HEK293 (cell line): ENCODE results near the gene MKI67.
A peak's percentile ranks its signal among the peaks of the same experiment; 100 is the strongest.

Experiments
- CTCF ChIA-PET: fragments of 350-600 bp; formaldehyde crosslinking; extraction: SDS; loops from one replicate; lab custom pipeline; 2021; ENCODE audit warnings: antibody characterized with exemption; lab: Yijun Ruan, JAX
- POLR2A ChIA-PET: fragments of 300-600 bp; formaldehyde crosslinking; extraction: SDS; loops from one replicate; lab custom pipeline; 2020; ENCODE audit warnings: antibody characterized with exemption, inconsistent platforms; lab: Yijun Ruan, JAX
- H3K27ac ChIP-seq: fragments of 200-500 bp; sonication (Bioruptor generic); 2 replicates; pipeline ENCODE4 v1.5.1; 2014; ENCODE audit warnings: low read depth, low read length, control low read depth, inconsistent platforms; ENCODE audit errors: extremely low read depth
- H3K36me3 ChIP-seq, 2 experiments: fragments of 200-500 bp in 1 of 2; sonication (Bioruptor generic) in 1 of 2; 1 replicate in 1 of 2; 2 replicates in 1 of 2; pipeline ENCODE4 v1.5.1; 2014 to 2017; ENCODE audit warnings: inconsistent platforms in 2 of 2, low read length in 2 of 2; ENCODE audit not compliant: control insufficient read depth in 2 of 2, insufficient read depth in 1 of 2
- H3K4me1 ChIP-seq: fragments of 200-500 bp; sonication (Bioruptor generic); 2 replicates; pipeline ENCODE4 v1.5.1; 2014; ENCODE audit warnings: mild to moderate bottlenecking, low read length, inconsistent platforms; ENCODE audit not compliant: control insufficient read depth, insufficient read depth
- H3K4me3 ChIP-seq: 2 replicates; pipeline ENCODE4 v1.5.1; 2011; ENCODE audit warnings: low read depth, mild to moderate bottlenecking, control low read depth, low read length, moderate library complexity
- H3K9me3 ChIP-seq: fragments of 200-500 bp; sonication (Bioruptor generic); 2 replicates; pipeline ENCODE4 v1.5.1; 2014; ENCODE audit warnings: low read depth, low read length, inconsistent platforms; ENCODE audit not compliant: control insufficient read depth, insufficient read depth
- BCL6B ChIP-seq: fragments of 450-650 bp; formaldehyde crosslinking; IDR thresholded peaks from 2 replicates; pipeline ENCODE4 v1.5.1; 2017; ENCODE audit warnings: missing biosample characterization, missing genetic modification characterization
- EGR2 ChIP-seq: fragments of 450-650 bp; formaldehyde crosslinking; IDR thresholded peaks from 2 replicates; pipeline ENCODE4 v1.5.1; 2016; ENCODE audit warnings: low read depth, missing biosample characterization, missing genetic modification characterization
- ELK4 ChIP-seq: IDR thresholded peaks from 2 replicates; pipeline ENCODE4 v1.6.1; 2011; ENCODE audit warnings: mild to moderate bottlenecking, low read depth, low read length, borderline replicate concordance
- IKZF3 ChIP-seq: fragments of 450-650 bp; IDR thresholded peaks from 2 replicates; pipeline ENCODE4 v1.5.0; 2018; ENCODE audit warnings: missing biosample characterization, mild to moderate bottlenecking, missing genetic modification characterization, moderate library complexity
- PRDM2 ChIP-seq: fragments of 450-650 bp; formaldehyde crosslinking; IDR thresholded peaks from 2 replicates; pipeline ENCODE4 v1.5.1; 2016; ENCODE audit warnings: missing biosample characterization, missing genetic modification characterization, borderline replicate concordance
- SP2 ChIP-seq: fragments of 450-650 bp; formaldehyde crosslinking; IDR thresholded peaks from 2 replicates; pipeline ENCODE4 v1.5.1; 2016; ENCODE audit warnings: missing biosample characterization, missing genetic modification characterization
- SP3 ChIP-seq: fragments of 450-650 bp; formaldehyde crosslinking; IDR thresholded peaks from 2 replicates; pipeline ENCODE4 v1.5.1; 2016; ENCODE audit warnings: missing biosample characterization, missing genetic modification characterization
- ZFHX2 ChIP-seq: fragments of 450-650 bp; formaldehyde crosslinking; conservative IDR thresholded peaks from 2 replicates; pipeline ENCODE4 v1.5.1; 2016; ENCODE audit warnings: missing biosample characterization, missing genetic modification characterization
- ZIC2 ChIP-seq: fragments of 450-650 bp; formaldehyde crosslinking; IDR thresholded peaks from 2 replicates; pipeline ENCODE4 v1.5.1; 2016; ENCODE audit warnings: missing biosample characterization, missing genetic modification characterization
- ZNF114 ChIP-seq: fragments of 450-650 bp; formaldehyde crosslinking; IDR thresholded peaks from 2 replicates; pipeline ENCODE4 v1.5.0; 2017; ENCODE audit warnings: missing biosample characterization, missing genetic modification characterization
- ZNF140 ChIP-seq: fragments of 450-650 bp; formaldehyde crosslinking; IDR thresholded peaks from 2 replicates; pipeline ENCODE4 v1.5.1; 2016; ENCODE audit warnings: missing biosample characterization, missing genetic modification characterization
- ZNF146 ChIP-seq: fragments of 450-650 bp; formaldehyde crosslinking; IDR thresholded peaks from 2 replicates; pipeline ENCODE4 v1.5.1; 2016; ENCODE audit warnings: missing biosample characterization, missing genetic modification characterization
- ZNF155 ChIP-seq: fragments of 450-650 bp; formaldehyde crosslinking; IDR thresholded peaks from 2 replicates; pipeline ENCODE4 v1.5.1; 2016; ENCODE audit warnings: missing biosample characterization, missing genetic modification characterization
- ZNF157 ChIP-seq: fragments of 450-650 bp; formaldehyde crosslinking; IDR thresholded peaks from 2 replicates; pipeline ENCODE4 v1.5.1; 2016; ENCODE audit warnings: missing biosample characterization, missing genetic modification characterization
- ZNF362 ChIP-seq: fragments of 450-650 bp; formaldehyde crosslinking; IDR thresholded peaks from 2 replicates; pipeline ENCODE4 v1.5.1; 2016; ENCODE audit warnings: missing biosample characterization, missing genetic modification characterization
- ZNF549 ChIP-seq: fragments of 450-650 bp; IDR thresholded peaks from 2 replicates; pipeline ENCODE4 v1.5.1; 2018; ENCODE audit warnings: missing biosample characterization, missing genetic modification characterization, mild to moderate bottlenecking, inconsistent platforms, moderate library complexity
- ZNF558 ChIP-seq: fragments of 450-650 bp; formaldehyde crosslinking; IDR thresholded peaks from 2 replicates; pipeline ENCODE4 v1.5.1; 2016; ENCODE audit warnings: missing biosample characterization, missing genetic modification characterization
- ZNF654 ChIP-seq: fragments of 450-650 bp; formaldehyde crosslinking; IDR thresholded peaks from 2 replicates; pipeline ENCODE4 v1.5.1; 2016; ENCODE audit warnings: low read depth, missing biosample characterization, missing genetic modification characterization
- ZNF658 ChIP-seq: fragments of 450-650 bp; formaldehyde crosslinking; IDR thresholded peaks from 2 replicates; pipeline ENCODE4; 2016; ENCODE audit warnings: missing biosample characterization, missing genetic modification characterization
- ZNF830 ChIP-seq: fragments of 450-650 bp; IDR thresholded peaks from 2 replicates; pipeline ENCODE4 v1.5.0; 2018; ENCODE audit warnings: missing biosample characterization, missing genetic modification characterization, low read depth, mild to moderate bottlenecking, moderate library complexity
- ZSCAN4 ChIP-seq: fragments of 450-650 bp; formaldehyde crosslinking; IDR thresholded peaks from 2 replicates; pipeline ENCODE4 v1.5.1; 2017; ENCODE audit warnings: missing biosample characterization, missing genetic modification characterization

Gene MKI67

GRCh38 chr10:128072046-128072445 is 54.2 kb downstream of the MKI67 start (continued):
- TF ChIP-seq ZNF146 (tag by site-specific recombination): no peak
- no peak for TF ChIP-seq ZNF558 (tag by site-specific recombination)

GRCh38 chr10:128071417-128071782 is 54.8 kb downstream of the MKI67 start:
- POLR2A ChIA-PET: no interaction called here
- peaks cover 5 to 55% of the 10 kb centered on the region in 2 experiments; a peak in 2 of 3 replicates for H3K36me3 ChIP-seq
- H3K9me3 ChIP-seq: no peaks in the 10 kb centered on the region
- no peak overlapping the region for H3K27ac ChIP-seq
- H3K4me3 ChIP-seq: no peak overlapping the region
- TF ChIP-seq ZNF114 (tag by site-specific recombination) (no peak), ZFHX2 (tag by site-specific recombination) (peak; percentile 60), ZNF157 (no peak), PRDM2 (tag by site-specific recombination) (no peak), ZIC2 (tag by site-specific recombination) (peak; percentile 91), BCL6B (no peak), EGR2 (peak; percentile 86)
- CTCF ChIA-PET: interaction anchor here (0.6 to 4.9 kb wide), 7 partner anchors 30 to 356 kb away, joined by 3 to 57 read pairs (median 5); partner anchors contain the start of gene PTPRE
- no peaks in the 10 kb centered on the region for H3K4me1 ChIP-seq

- H3K9me3 ChIP-seq: no peaks in the 10 kb centered on the region
- H3K36me3 ChIP-seq: peaks cover 5 to 60% of the 10 kb centered on the region in 2 experiments; a peak in 2 of 3 replicates
- ChIA-PET POLR2A (no interaction called here), CTCF (interaction anchor here (1.2 to 4.9 kb wide), 7 partner anchors 9 to 356 kb away, joined by 4 to 57 read pairs (median 14); partner anchors contain the start of gene PTPRE)
- H3K4me1 ChIP-seq: no peaks in the 10 kb centered on the region
- no peak overlapping the region for H3K27ac ChIP-seq
- H3K4me3 ChIP-seq: no peak overlapping the region
- no peak for TF ChIP-seq ZSCAN4 (tag by site-specific recombination)
- TF ChIP-seq SP2 (tag by site-specific recombination): no peak
- TF ChIP-seq ZNF140: no peak
- no peak for TF ChIP-seq ZNF558 (tag by site-specific recombination)
- TF ChIP-seq ZNF155 (tag by site-specific recombination): no peak
- no peak for TF ChIP-seq ELK4
- no peak for TF ChIP-seq ZNF549 (tag by site-specific recombination)
- TF ChIP-seq ZNF362 (tag by site-specific recombination): no peak
- no peak for TF ChIP-seq ZNF830 (tag by site-specific recombination)
- TF ChIP-seq ZNF654 (tag by site-specific recombination): no peak
- no peak for TF ChIP-seq BCL6B
- TF ChIP-seq IKZF3 (tag by site-specific recombination): no peak
- no peak for TF ChIP-seq SP3 (tag by site-specific recombination)
- TF ChIP-seq ZNF658 (tag by site-specific recombination): no peak
Observed at GRCh38 chr10:128070721-128071416, 55.4 kb downstream of the MKI67 start.
